Lower leg skin (tissue), 3 donors: ENCODE results near the gene DAAM1.

Experiments
- CTCF ChIP-seq, 3 donors: fragments of 450-650 bp; IDR thresholded peaks; one replicate each; pipeline ENCODE4 v1.5.1; 2016; ENCODE audit warnings: antibody characterized with exemption in 3 of 3, mild to moderate bottlenecking in 3 of 3, moderate library complexity in 2 of 3
- POLR2A ChIP-seq, 2 donors: fragments of 450-650 bp; IDR thresholded peaks; one replicate each; pipeline ENCODE4 v1.6.1; 2016 to 2017; ENCODE audit warnings: antibody characterized with exemption in 2 of 2, mild to moderate bottlenecking in 1 of 2, moderate library complexity in 1 of 2

GRCh38 chr14:59160506-59160905, 28.0 kb upstream of the DAAM1 start:
- TF ChIP-seq CTCF (IDR thresholded peaks at IDR 0.05) (no peak), POLR2A (IDR thresholded peaks at IDR 0.05) (no peak)
